GM12878 (cell line): ENCODE data around the gene CNN3. TPM values are rescaled to one million over a fixed set of nuclear protein-coding genes. Genes with fewer than 3 reads are reported as not detected.

Source experiments
- ATAC-seq: fragments of 200-7000 bp; cut with Tn5 transposase; 3 replicates; pipeline ENCODE4 v1.9.1; 2020; ENCODE audit warnings: mild to moderate bottlenecking, moderate library complexity
- BruUV-seq: library from RNA; stranded (reverse); fragments of 400-500 nt; replicated peaks from 2 replicates; lab custom pipeline; 2021; lab: Mats Ljungman, UMichigan
- CTCF ChIA-PET: fragments of 300-600 bp; sonication (Branson Sonifier 250); formaldehyde crosslinking; extraction: SDS; loops from one replicate; lab custom pipeline; 2021; ENCODE audit warnings: inconsistent platforms; lab: Yijun Ruan, JAX
- POLR2A ChIA-PET: fragments of 350-600 bp; formaldehyde crosslinking; extraction: SDS; loops from one replicate; lab custom pipeline; 2021; ENCODE audit warnings: inconsistent platforms; lab: Charles Lee
- RAD21 ChIA-PET: fragments of 300-600 bp; sonication (Branson Sonifier 250); formaldehyde crosslinking; loops from one replicate; lab custom pipeline; 2023; ENCODE audit warnings: antibody characterized with exemption; ENCODE audit not compliant: unreplicated experiment; lab: Charles Lee
- SMC1A ChIA-PET: fragments of 300-600 bp; sonication (Branson Sonifier 250); formaldehyde crosslinking; loops from one replicate; lab custom pipeline; 2023; ENCODE audit not compliant: unreplicated experiment, uncharacterized antibody; lab: Charles Lee
- DNase-seq: peaks from one replicate; pipeline ENCODE4 v3.0.0-alpha.2; 2011; ENCODE audit warnings: low read depth, low spot score
- FAIRE-seq: peaks from 3 replicates; lab custom pipeline; 2011; peaks lifted over from hg19 to GRCh38; lab: Jason Lieb, UNC
- H2AFZ ChIP-seq: 2 replicates; pipeline ENCODE4 v1.6.0; 2011; ENCODE audit warnings: low read depth, low read length, control low read depth; ENCODE audit not compliant: control insufficient read depth
- H3K27ac ChIP-seq: 2 replicates; pipeline ENCODE4 v1.5.1; 2011; ENCODE audit warnings: control low read depth; ENCODE audit not compliant: control insufficient read depth, insufficient read depth
- H3K27me3 ChIP-seq, 2 experiments: replicated peaks in 1 of 2; 2 replicates each; pipeline versions ENCODE4 v1.6.0 to v1.6.1; 2011; ENCODE audit warnings: low read length in 1 of 2; ENCODE audit not compliant: control insufficient read depth in 2 of 2, insufficient read depth in 2 of 2
- H3K36me3 ChIP-seq, 2 experiments: 2 replicates each; pipeline ENCODE4 v1.5.1; 2011; ENCODE audit warnings: low read length in 1 of 2; ENCODE audit not compliant: control insufficient read depth in 2 of 2, insufficient read depth in 2 of 2
- H3K4me1 ChIP-seq: 2 replicates; pipeline ENCODE4 v1.6.1; 2011; ENCODE audit warnings: mild to moderate bottlenecking, low read length, moderate library complexity, mixed read lengths; ENCODE audit not compliant: control insufficient read depth, insufficient read depth
- H3K4me2 ChIP-seq: 2 replicates; pipeline ENCODE4 v1.6.0; 2011; ENCODE audit warnings: control low read depth; ENCODE audit not compliant: control insufficient read depth, insufficient read depth
- H3K4me3 ChIP-seq: fragments of 200-600 bp; sonication (generic); 2 replicates; pipeline ENCODE4 v1.5.1; 2016
- H3K79me2 ChIP-seq: 2 replicates; pipeline ENCODE4 v1.6.0; 2011; ENCODE audit warnings: low read length; ENCODE audit not compliant: control insufficient read depth, insufficient read depth
- H3K9ac ChIP-seq: 2 replicates; pipeline ENCODE4 v1.8.0; 2011; ENCODE audit warnings: low read length, control low read depth, mixed read lengths; ENCODE audit not compliant: control insufficient read depth, insufficient read depth
- H3K9me3 ChIP-seq: replicated peaks from 3 replicates; pipeline ENCODE4 v1.5.1; 2011; ENCODE audit warnings: mild to moderate bottlenecking, low read length; ENCODE audit not compliant: control insufficient read depth, insufficient read depth
- H4K20me1 ChIP-seq: 2 replicates; pipeline ENCODE4 v1.6.0; 2011; ENCODE audit not compliant: control insufficient read depth, insufficient read depth
- BCLAF1 ChIP-seq: fragments of 450-650 bp; IDR thresholded peaks from 2 replicates; pipeline ENCODE4 v1.6.1; 2017; ENCODE audit warnings: antibody characterized with exemption, mild to moderate bottlenecking, moderate library complexity
- CEBPB ChIP-seq, 2 experiments: fragments of 150-350 bp in 1 of 2; IDR thresholded peaks; 2 replicates each; pipeline ENCODE4 v1.6.1; 2012 to 2014; ENCODE audit warnings: low read depth in 2 of 2, low read length in 2 of 2, borderline replicate concordance in 1 of 2, inconsistent platforms in 1 of 2
- PAX8 ChIP-seq: fragments of 450-650 bp; IDR thresholded peaks from 2 replicates; pipeline ENCODE4 v1.6.1; 2017; ENCODE audit warnings: mild to moderate bottlenecking, moderate library complexity
- POLR2AphosphoS5 ChIP-seq: IDR thresholded peaks from 2 replicates; pipeline ENCODE4 v1.6.1; 2011; ENCODE audit warnings: mild to moderate bottlenecking, low read length, inconsistent platforms
- ZNF592 ChIP-seq: fragments of 450-650 bp; IDR thresholded peaks from 2 replicates; pipeline ENCODE4 v1.6.1; 2017; ENCODE audit warnings: mild to moderate bottlenecking, moderate library complexity
- WGBS: methylation state at CpG from one replicate; pipeline ENCODE4 v1.1.6; 2016; ENCODE audit warnings: low lambda C conversion rate; ENCODE audit not compliant: insufficient replicate concordance, insufficient coverage; ENCODE audit errors: missing lambda C conversion rate; 5-methylcytosine and 5-hydroxymethylcytosine counted together
- in situ Hi-C: fragments of 300-500 bp; cut with MboI; formaldehyde crosslinking; loops from 9 replicates; pipeline ENCODE4 v1.14.3; 2018; ENCODE audit warnings: mixed read lengths
- intact Hi-C: fragments of 100-400 bp; cut with micrococcal nuclease; formaldehyde crosslinking; loops from one replicate; pipeline ENCODE4 v1.14.2; 2022; ENCODE audit not compliant: unreplicated experiment
- polyA plus RNA-seq, 11 experiments: library from polyadenylated mRNA; depleted of rRNA in 4 of 11; unstranded in 6 of 11; stranded (reverse) in 5 of 11; fragments of >200 nt; fragmentation: Nextera tagmentation in 4 of 11; fragmentation: Illumina TruSeq in 1 of 11; extraction: Ambion mirVana in 4 of 11; extraction: Trizol in 1 of 11; gene quantifications; 1 replicate in 1 of 11; 2 replicates in 10 of 11; pipeline versions ENCODE4 v1.2.1 to v1.2.3, GENCODE V29; 2011 to 2016; ENCODE audit warnings: inconsistent platforms in 2 of 11, missing spikeins in 2 of 11, low read depth in 1 of 11
- total RNA-seq, 4 experiments: library from RNA; depleted of rRNA in 3 of 4; stranded (reverse); fragments of >200 nt in 3 of 4; fragmentation: Illumina TruSeq in 1 of 4; extraction: Trizol in 1 of 4; gene quantifications; 2 replicates each; pipeline versions ENCODE4 v1.2.1 to v1.2.3, GENCODE V29; 2013 to 2021
- TF ChIP-seq, protein P1 (sequence below): fragments of 450-650 bp; IDR thresholded peaks from 2 replicates; pipeline ENCODE4 v1.6.1; 2014; ENCODE audit warnings: mild to moderate bottlenecking
- TF ChIP-seq, protein P2 (sequence below): fragments of 450-650 bp; conservative IDR thresholded peaks from 2 replicates; pipeline ENCODE4 v1.6.1; 2017; ENCODE audit warnings: mild to moderate bottlenecking, moderate library complexity
- TF ChIP-seq, protein P3 (sequence below): fragments of 450-650 bp; IDR thresholded peaks from 2 replicates; pipeline ENCODE4 v1.6.1; 2017; ENCODE audit warnings: mild to moderate bottlenecking

CNN3 gene
- total and polyA plus RNA-seq, 10 of the 15 experiments (the other 5 are each of a cell fraction or from before 2014, with no cell fraction given) = 0.20 to 48.4 (median 34.3) TPM

DNA sequence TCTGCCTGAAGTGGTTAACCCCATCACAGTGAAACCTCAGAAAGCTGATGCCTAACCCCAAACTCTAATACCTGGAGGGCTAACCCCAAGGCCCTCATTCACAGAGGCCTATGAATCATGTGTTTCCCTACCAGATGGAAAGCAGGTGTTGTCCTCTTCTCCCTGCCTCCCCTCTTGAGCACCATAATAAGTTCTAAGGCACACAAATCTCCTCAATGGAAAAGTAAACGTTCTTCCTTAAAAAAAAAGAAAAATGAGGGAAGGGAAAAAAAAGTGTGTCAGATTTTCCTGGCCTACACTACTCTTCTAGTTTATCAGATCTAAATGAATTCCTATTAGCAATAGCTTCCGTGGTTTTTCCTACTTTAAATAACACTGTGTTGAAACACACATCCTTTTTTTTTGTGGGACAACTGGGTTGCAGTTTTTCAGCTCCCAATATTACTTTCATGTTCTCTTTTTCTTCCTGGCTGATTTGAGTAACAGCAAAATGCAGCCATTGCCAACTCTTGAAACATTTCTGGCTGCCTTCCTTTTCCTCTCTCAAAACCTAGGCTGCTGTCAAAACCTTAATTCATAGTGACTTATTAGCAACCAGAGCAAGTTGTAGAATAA, 63.5 kb downstream of the CNN3 start (continued):
- TF ChIP-seq, protein P1, sequence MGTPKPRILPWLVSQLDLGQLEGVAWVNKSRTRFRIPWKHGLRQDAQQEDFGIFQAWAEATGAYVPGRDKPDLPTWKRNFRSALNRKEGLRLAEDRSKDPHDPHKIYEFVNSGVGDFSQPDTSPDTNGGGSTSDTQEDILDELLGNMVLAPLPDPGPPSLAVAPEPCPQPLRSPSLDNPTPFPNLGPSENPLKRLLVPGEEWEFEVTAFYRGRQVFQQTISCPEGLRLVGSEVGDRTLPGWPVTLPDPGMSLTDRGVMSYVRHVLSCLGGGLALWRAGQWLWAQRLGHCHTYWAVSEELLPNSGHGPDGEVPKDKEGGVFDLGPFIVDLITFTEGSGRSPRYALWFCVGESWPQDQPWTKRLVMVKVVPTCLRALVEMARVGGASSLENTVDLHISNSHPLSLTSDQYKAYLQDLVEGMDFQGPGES = no peak
- TF ChIP-seq POLR2AphosphoS5 = no peak

DNA sequence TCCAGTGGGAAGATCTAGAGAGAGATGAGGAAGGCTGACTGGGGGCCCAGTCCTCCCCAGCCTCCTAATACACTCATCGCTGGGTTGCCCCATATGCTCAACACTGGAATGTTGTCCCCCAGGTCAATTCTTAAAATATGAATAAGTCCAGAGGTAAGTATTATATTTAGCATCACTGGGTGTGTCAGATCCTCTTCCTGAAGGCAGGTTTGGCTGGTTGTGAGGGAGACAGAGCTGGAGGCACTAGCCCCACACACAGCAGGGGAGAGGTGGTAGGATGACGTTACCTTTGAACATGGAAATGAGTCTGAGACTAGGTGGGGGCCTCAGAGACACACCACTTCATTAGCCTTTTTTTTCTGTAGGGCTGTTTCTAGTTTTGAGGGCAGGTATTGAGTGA, 64.2 kb downstream of the CNN3 start:
- no peak overlapping the region for H3K9ac ChIP-seq
- no peak overlapping the region for H3K4me3 ChIP-seq
- no peaks in the 10 kb centered on the region for H3K36me3 ChIP-seq
- no peaks in the 10 kb centered on the region; a peak in 1 of 4 replicates for H3K27me3 ChIP-seq
- no peak overlapping the region for H2AFZ ChIP-seq
- no peak for FAIRE-seq
- intact Hi-C loops (no loop called here), in situ Hi-C loops (no loop called here)
- no peak for DNase-seq
- ChIA-PET CTCF (interaction anchor here (0.9 to 4.8 kb wide), 4 partner anchors 8 to 181 kb away, joined by 4 to 39 read pairs (median 5); no protein-coding TSS in a partner anchor), SMC1A (interaction anchor here (1.0 kb wide), 1 partner anchor 109 kb away, joined by 3 read pairs; no protein-coding TSS in a partner anchor), RAD21 (no interaction called here), POLR2A (interaction anchor here (0.6 kb wide), 1 partner anchor 768 kb away, joined by 6 read pairs; no protein-coding TSS in a partner anchor)
- H3K4me2 ChIP-seq = no peak overlapping the region
- H3K4me1 ChIP-seq = no peaks in the 10 kb centered on the region
- H4K20me1 ChIP-seq = no peaks in the 10 kb centered on the region
- 56% methylated on average over 2 of the region's 2 CpGs for WGBS
- no peak overlapping the region for H3K27ac ChIP-seq
- no peak for ATAC-seq
- no peaks in the 10 kb centered on the region for H3K9me3 ChIP-seq
- no peaks in the 10 kb centered on the region for H3K79me2 ChIP-seq
- no TSS peak for BruUV-seq
- no peak for TF ChIP-seq BCLAF1
- no peak for TF ChIP-seq PAX8
- no peak for TF ChIP-seq CEBPB (IDR thresholded peaks at IDR 0.05; ENCODE audit: borderline replicate concordance in 1 of 2, low read depth in 2 of 2, low read length in 2 of 2)
- TF ChIP-seq, protein P2, sequence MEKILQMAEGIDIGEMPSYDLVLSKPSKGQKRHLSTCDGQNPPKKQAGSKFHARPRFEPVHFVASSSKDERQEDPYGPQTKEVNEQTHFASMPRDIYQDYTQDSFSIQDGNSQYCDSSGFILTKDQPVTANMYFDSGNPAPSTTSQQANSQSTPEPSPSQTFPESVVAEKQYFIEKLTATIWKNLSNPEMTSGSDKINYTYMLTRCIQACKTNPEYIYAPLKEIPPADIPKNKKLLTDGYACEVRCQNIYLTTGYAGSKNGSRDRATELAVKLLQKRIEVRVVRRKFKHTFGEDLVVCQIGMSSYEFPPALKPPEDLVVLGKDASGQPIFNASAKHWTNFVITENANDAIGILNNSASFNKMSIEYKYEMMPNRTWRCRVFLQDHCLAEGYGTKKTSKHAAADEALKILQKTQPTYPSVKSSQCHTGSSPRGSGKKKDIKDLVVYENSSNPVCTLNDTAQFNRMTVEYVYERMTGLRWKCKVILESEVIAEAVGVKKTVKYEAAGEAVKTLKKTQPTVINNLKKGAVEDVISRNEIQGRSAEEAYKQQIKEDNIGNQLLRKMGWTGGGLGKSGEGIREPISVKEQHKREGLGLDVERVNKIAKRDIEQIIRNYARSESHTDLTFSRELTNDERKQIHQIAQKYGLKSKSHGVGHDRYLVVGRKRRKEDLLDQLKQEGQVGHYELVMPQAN = no peak
- no peak for TF ChIP-seq ZNF592
- TF ChIP-seq, protein P3, sequence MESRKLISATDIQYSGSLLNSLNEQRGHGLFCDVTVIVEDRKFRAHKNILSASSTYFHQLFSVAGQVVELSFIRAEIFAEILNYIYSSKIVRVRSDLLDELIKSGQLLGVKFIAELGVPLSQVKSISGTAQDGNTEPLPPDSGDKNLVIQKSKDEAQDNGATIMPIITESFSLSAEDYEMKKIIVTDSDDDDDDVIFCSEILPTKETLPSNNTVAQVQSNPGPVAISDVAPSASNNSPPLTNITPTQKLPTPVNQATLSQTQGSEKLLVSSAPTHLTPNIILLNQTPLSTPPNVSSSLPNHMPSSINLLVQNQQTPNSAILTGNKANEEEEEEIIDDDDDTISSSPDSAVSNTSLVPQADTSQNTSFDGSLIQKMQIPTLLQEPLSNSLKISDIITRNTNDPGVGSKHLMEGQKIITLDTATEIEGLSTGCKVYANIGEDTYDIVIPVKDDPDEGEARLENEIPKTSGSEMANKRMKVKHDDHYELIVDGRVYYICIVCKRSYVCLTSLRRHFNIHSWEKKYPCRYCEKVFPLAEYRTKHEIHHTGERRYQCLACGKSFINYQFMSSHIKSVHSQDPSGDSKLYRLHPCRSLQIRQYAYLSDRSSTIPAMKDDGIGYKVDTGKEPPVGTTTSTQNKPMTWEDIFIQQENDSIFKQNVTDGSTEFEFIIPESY = no peak
- TF ChIP-seq POLR2AphosphoS5 = no peak
